Natural killer cell (primary cell): ENCODE results near the gene PCYT1B. TPM values are rescaled to one million over a fixed set of nuclear protein-coding genes. Genes with fewer than 3 reads are reported as not detected.

Source experiments
- ATAC-seq, 3 donors: fragments of 150-1000 bp in 2 of 3; fragments of 200-7000 bp in 1 of 3; cut with Tn5 transposase; 1 replicate in 1 of 3; 2 replicates in 2 of 3; pipeline ENCODE4 v1.10.0; 2021; ENCODE audit warnings: mild to moderate bottlenecking in 2 of 3, moderate library complexity in 2 of 3
- DNase-seq, 2 donors: peaks; one replicate each; pipeline versions ENCODE4 v3.0.0 to v3.0.0-alpha.2; 2013 to 2021; ENCODE audit warnings: mixed read lengths in 1 of 2
- H3K27ac ChIP-seq: one replicate; pipeline ENCODE4 v1.5.1; 2013; ENCODE audit warnings: mild to moderate bottlenecking, low read length
- H3K27me3 ChIP-seq: one replicate; pipeline ENCODE4 v1.6.1; 2013; ENCODE audit warnings: low read length; ENCODE audit not compliant: control insufficient read depth, insufficient read depth
- H3K36me3 ChIP-seq: one replicate; pipeline ENCODE4 v1.6.1; 2013; ENCODE audit warnings: low read length; ENCODE audit not compliant: control insufficient read depth, insufficient read depth
- H3K4me1 ChIP-seq: one replicate; pipeline ENCODE4 v1.6.1; 2013; ENCODE audit warnings: low read length; ENCODE audit not compliant: control insufficient read depth, insufficient read depth
- H3K4me3 ChIP-seq: one replicate; pipeline ENCODE4 v1.5.1; 2013; ENCODE audit warnings: low read length
- H3K9me3 ChIP-seq: one replicate; pipeline ENCODE4 v1.6.1; 2013; ENCODE audit warnings: low read length; ENCODE audit not compliant: control insufficient read depth, insufficient read depth
- H3K27ac Mint-ChIP-seq, 2 donors: one replicate each; pipeline ENCODE4 v1.8.0; 2022; ENCODE audit warnings: mild to moderate bottlenecking in 2 of 2, mixed read lengths in 2 of 2, moderate library complexity in 1 of 2
- H3K27me3 Mint-ChIP-seq, 2 donors: one replicate each; pipeline ENCODE4 v1.8.0; 2022; ENCODE audit warnings: low read depth in 2 of 2, mixed read lengths in 2 of 2
- H3K36me3 Mint-ChIP-seq: one replicate; pipeline ENCODE4 v1.8.0; 2022; ENCODE audit warnings: mixed read lengths
- H3K4me1 Mint-ChIP-seq, 2 donors: one replicate each; pipeline ENCODE4 v1.8.0; 2022; ENCODE audit warnings: mixed read lengths in 2 of 2
- H3K4me3 Mint-ChIP-seq: one replicate; pipeline ENCODE4 v1.8.0; 2022; ENCODE audit warnings: mild to moderate bottlenecking, moderate library complexity, mixed read lengths
- H3K9me3 Mint-ChIP-seq, 2 donors: one replicate each; pipeline ENCODE4 v1.8.0; 2022; ENCODE audit warnings: mixed read lengths in 2 of 2
- CTCF ChIP-seq: fragments of 200-600 bp; IDR thresholded peaks from one replicate; pipeline ENCODE4 v1.8.0; 2022; ENCODE audit warnings: antibody characterized with exemption
- WGBS: methylation state at CpG from one replicate; pipeline ENCODE4 v1.1.7; 2013; ENCODE audit warnings: missing lambda C conversion rate; ENCODE audit not compliant: insufficient coverage; 5-methylcytosine and 5-hydroxymethylcytosine counted together
- intact Hi-C: fragments of 100-400 bp; cut with micrococcal nuclease; formaldehyde crosslinking; loops from one replicate; pipeline ENCODE4 v1.14.2; 2022
- total RNA-seq, 4 donors: library from RNA; stranded (reverse); fragments of 120-200 nt in 1 of 4; gene quantifications; one replicate each; pipeline versions ENCODE4 v1.2.3 to v1.2.4, GENCODE V29; 2013 to 2022

The PCYT1B gene
- total RNA-seq, 3 donors from 2014 or later (not counting 1 experiment from before 2014, with no cell fraction given) = 0.41 to 0.48 (median 0.42) TPM

DNA sequence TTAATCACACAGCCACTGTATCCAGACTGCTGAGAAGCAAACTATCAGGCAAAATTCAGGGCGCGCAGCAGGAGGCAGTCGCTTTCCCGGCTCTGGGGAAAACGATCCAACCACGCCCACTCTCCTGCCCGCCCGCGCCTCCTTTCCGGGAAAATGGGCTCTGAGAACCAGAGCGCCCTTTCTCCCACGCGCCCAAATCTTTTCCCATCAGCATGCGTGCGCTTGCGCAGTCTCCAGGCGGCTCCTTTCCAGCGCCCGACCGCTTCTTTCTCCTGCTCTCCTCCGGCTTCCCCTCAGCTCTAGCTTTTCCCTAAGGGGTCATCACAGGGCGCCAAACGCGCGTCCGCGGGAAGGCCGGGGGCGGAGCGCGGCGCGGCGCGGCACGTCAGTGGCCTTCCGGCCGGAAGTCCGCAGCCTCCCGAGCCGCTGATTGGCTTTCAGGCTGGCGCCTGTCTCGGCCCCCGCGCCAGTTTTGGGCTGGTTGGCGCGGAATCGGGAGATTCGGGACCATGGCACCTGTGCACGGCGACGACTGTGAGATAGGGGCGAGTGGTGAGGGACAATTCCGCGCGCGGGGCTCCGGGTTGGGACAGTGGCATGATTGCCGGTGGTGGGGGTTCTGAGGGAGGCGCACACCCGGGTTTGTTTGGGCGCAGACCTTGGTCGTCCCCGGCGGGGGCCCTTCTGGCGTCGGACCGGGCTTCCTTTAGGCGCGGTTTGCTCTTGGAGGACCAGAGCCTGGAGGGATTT, 46.5 kb upstream of the PCYT1B start, which contains the start of gene POLA1:
Gene POLA1 (plus strand): TSS at position 466 of the 750 bp plus-strand sequence. CDS start 44 bp downstream, at position 510.
- H3K27me3 ChIP-seq = no peaks in the 10 kb centered on the region
- TF ChIP-seq CTCF = no peak
- H3K9me3 Mint-ChIP-seq = no peaks in the 10 kb centered on the region
- H3K9me3 ChIP-seq = no peaks in the 10 kb centered on the region
- peak within 1 kb of the TSS; percentile 66 for H3K27ac ChIP-seq
- no peaks in the 10 kb centered on the region for H3K27me3 Mint-ChIP-seq
- WGBS = under 1% methylated on average over 62 of the region's 70 CpGs
- peak within 1 kb of the TSS; percentile 95 for H3K4me3 Mint-ChIP-seq
- intact Hi-C loops = no loop called here
- DNase-seq (peak; percentile 55 to 77), ATAC-seq (peak; percentile 95 to 97 (median 97))
- H3K4me1 Mint-ChIP-seq = peaks cover 9 to 11% of the 10 kb centered on the region in 2 donors
- H3K4me3 ChIP-seq = peak within 1 kb of the TSS; percentile 89
- no peaks in the 10 kb centered on the region for H3K36me3 Mint-ChIP-seq
- peak within 1 kb of the TSS; percentile 83 to 95 for H3K27ac Mint-ChIP-seq
- H3K36me3 ChIP-seq = no peaks in the 10 kb centered on the region
- H3K4me1 ChIP-seq = no peaks in the 10 kb centered on the region

DNA sequence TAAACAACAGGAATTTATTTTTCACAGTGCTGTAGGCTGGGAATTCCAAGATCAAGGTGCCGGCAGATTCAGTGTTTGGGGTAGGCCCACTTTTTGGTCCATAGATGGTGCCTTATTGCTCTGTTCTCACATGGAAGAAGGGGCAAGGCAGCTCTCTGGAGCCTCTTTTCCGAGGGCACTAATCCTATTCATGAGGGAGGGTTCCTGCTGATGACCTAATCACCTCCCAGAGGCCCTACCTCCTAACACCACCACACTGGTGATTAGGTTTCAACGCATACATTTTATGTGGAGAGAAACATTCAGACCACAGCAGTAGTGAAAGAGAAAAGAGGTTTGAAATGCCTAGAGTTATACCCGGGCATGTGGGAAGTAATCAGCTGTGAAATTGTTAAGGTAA, 45.2 kb upstream of the PCYT1B start:
- ATAC-seq (no peak), DNase-seq (no peak)
- H3K4me1 Mint-ChIP-seq = peaks cover 9 to 11% of the 10 kb centered on the region in 2 donors
- no peaks in the 10 kb centered on the region for H3K4me1 ChIP-seq
- 91% methylated on average over 3 of the region's 4 CpGs for WGBS
- H3K9me3 Mint-ChIP-seq = no peaks in the 10 kb centered on the region
- H3K36me3 Mint-ChIP-seq = no peaks in the 10 kb centered on the region
- no peaks in the 10 kb centered on the region for H3K27me3 Mint-ChIP-seq
- peak overlapping the region; percentile 95 for H3K4me3 Mint-ChIP-seq
- peak overlapping the region in 1 of 2 donors; percentile 83 for H3K27ac Mint-ChIP-seq
- H3K27ac ChIP-seq = no peak overlapping the region
- H3K36me3 ChIP-seq = no peaks in the 10 kb centered on the region
- no peak for TF ChIP-seq CTCF
- no peaks in the 10 kb centered on the region for H3K9me3 ChIP-seq
- intact Hi-C loops = no loop called here
- no peak overlapping the region for H3K4me3 ChIP-seq
- H3K27me3 ChIP-seq = no peaks in the 10 kb centered on the region

GRCh38 chrX:24684048-24684447, 36.9 kb upstream of the PCYT1B start:
- no peak overlapping the region for H3K4me3 ChIP-seq
- intact Hi-C loops = no loop called here
- no peaks in the 10 kb centered on the region for H3K9me3 Mint-ChIP-seq
- ATAC-seq (no peak), DNase-seq (no peak)
- H3K36me3 ChIP-seq = no peaks in the 10 kb centered on the region
- H3K9me3 ChIP-seq = no peaks in the 10 kb centered on the region
- WGBS = no CpG with 5 or more reads among the region's 2 CpGs
- no peak overlapping the region for H3K27ac ChIP-seq
- H3K27me3 ChIP-seq = no peaks in the 10 kb centered on the region
- H3K27me3 Mint-ChIP-seq = peaks cover 18 to 24% of the 10 kb centered on the region in 2 donors
- no peak overlapping the region for H3K27ac Mint-ChIP-seq
- H3K4me1 Mint-ChIP-seq = no peaks in the 10 kb centered on the region
- no peaks in the 10 kb centered on the region for H3K36me3 Mint-ChIP-seq
- H3K4me1 ChIP-seq = no peaks in the 10 kb centered on the region
- no peak for TF ChIP-seq CTCF
- H3K4me3 Mint-ChIP-seq = no peak overlapping the region
